ENCODE measurements around the gene IFIT2.

DNA sequence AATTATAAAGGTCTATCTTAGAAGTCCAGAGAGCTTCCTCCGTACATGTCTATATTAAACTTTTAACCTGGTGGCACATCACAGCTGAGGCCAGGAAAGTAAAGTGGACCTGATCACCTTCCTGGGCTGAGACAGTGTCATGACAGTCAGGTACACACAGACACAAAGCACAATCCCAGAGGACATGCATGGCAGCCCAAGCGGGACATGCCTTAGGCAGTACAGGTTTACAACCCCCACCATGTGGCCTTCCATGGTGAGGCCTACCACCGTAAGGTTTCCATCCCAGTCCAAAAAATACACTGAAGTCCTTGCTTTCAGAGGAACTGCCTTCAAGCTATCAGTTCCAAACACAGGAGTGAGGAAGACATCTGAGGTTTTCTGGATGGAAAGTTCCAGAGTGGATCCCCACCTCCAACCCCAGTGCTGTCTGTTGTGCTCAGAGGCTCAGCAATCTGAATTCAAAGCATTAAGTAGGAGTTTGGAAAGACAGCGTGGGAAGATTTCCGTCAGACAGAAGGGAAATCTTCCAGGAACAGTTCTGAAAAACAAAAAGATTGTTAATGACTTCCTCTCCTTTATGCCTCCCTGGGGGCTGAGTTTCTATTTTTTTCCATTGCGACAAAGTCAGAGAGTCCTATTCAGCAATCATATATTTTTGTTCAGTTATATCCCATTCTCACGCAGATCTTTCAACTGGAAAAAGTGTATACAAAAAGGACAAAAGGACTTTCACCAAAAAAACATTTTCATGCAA is 46.0 kb downstream of the IFIT2 start:
- TF ChIP-seq EZH2 (IDR thresholded peaks at IDR 0.05; ENCODE audit: borderline replicate concordance, low read depth, low read length, severe bottlenecking), result no peak
- TF ChIP-seq, protein P1, sequence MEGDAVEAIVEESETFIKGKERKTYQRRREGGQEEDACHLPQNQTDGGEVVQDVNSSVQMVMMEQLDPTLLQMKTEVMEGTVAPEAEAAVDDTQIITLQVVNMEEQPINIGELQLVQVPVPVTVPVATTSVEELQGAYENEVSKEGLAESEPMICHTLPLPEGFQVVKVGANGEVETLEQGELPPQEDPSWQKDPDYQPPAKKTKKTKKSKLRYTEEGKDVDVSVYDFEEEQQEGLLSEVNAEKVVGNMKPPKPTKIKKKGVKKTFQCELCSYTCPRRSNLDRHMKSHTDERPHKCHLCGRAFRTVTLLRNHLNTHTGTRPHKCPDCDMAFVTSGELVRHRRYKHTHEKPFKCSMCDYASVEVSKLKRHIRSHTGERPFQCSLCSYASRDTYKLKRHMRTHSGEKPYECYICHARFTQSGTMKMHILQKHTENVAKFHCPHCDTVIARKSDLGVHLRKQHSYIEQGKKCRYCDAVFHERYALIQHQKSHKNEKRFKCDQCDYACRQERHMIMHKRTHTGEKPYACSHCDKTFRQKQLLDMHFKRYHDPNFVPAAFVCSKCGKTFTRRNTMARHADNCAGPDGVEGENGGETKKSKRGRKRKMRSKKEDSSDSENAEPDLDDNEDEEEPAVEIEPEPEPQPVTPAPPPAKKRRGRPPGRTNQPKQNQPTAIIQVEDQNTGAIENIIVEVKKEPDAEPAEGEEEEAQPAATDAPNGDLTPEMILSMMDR (IDR thresholded peaks at IDR 0.05; ENCODE audit: extremely low read depth in 1 of 2, insufficient read depth in 1 of 2, low read depth in 1 of 2, low read length in 2 of 2), result no peak
- TF ChIP-seq, protein P2, sequence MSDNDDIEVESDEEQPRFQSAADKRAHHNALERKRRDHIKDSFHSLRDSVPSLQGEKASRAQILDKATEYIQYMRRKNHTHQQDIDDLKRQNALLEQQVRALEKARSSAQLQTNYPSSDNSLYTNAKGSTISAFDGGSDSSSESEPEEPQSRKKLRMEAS (IDR thresholded peaks at IDR 0.05; ENCODE audit: insufficient read depth, insufficient read length), result no peak
- TF ChIP-seq POLR2A (IDR thresholded peaks at IDR 0.05; ENCODE audit: low read depth, low read length), result no peak

Data from endothelial cell of umbilical vein (primary cell).